CD14-positive monocyte (primary cell): ENCODE measurements around the gene PIP5K1B. TPM values are rescaled to one million over a fixed set of nuclear protein-coding genes. Genes with fewer than 3 reads are reported as not detected.

Experiments
- DNase-seq, 3 donors: peaks; one replicate each; pipeline ENCODE4 v3.0.0-alpha.2; 2011 to 2022
- H2AFZ ChIP-seq: 2 replicates; pipeline ENCODE4 v1.6.0; 2012; ENCODE audit warnings: mild to moderate bottlenecking, low read depth, low read length, inconsistent platforms; ENCODE audit not compliant: insufficient read depth, poor library complexity, severe bottlenecking
- H3K27ac ChIP-seq, 2 donors: 1 replicate in 1 of 2; 2 replicates in 1 of 2; pipeline ENCODE4 v1.5.1; 2012 to 2013; ENCODE audit warnings: low read length in 2 of 2, control low read depth in 1 of 2, inconsistent platforms in 1 of 2, low read depth in 1 of 2, mild to moderate bottlenecking in 1 of 2
- H3K27me3 ChIP-seq, 2 donors: one replicate each; pipeline versions ENCODE4 v1.6.0 to v1.6.1; 2011 to 2013; ENCODE audit warnings: low read length in 2 of 2; ENCODE audit not compliant: control insufficient read depth in 2 of 2, insufficient read depth in 2 of 2
- H3K36me3 ChIP-seq, 2 donors: replicated peaks in 1 of 2; 1 replicate in 1 of 2; 2 replicates in 1 of 2; pipeline versions ENCODE4 v1.5.1 to v1.6.1; 2012 to 2013; ENCODE audit warnings: low read length in 2 of 2, control low read depth in 1 of 2, inconsistent platforms in 1 of 2, mild to moderate bottlenecking in 1 of 2; ENCODE audit not compliant: insufficient read depth in 2 of 2, control insufficient read depth in 1 of 2
- H3K4me1 ChIP-seq, 2 donors: 1 replicate in 1 of 2; 2 replicates in 1 of 2; pipeline versions ENCODE4 v1.5.1 to v1.6.1; 2012 to 2013; ENCODE audit warnings: low read length in 2 of 2, control low read depth in 1 of 2, inconsistent platforms in 1 of 2, mild to moderate bottlenecking in 1 of 2, moderate library complexity in 1 of 2; ENCODE audit not compliant: insufficient read depth in 2 of 2, control insufficient read depth in 1 of 2
- H3K4me2 ChIP-seq: replicated peaks from 2 replicates; pipeline ENCODE3; 2012; ENCODE audit warnings: low read length, moderate library complexity, mild to moderate bottlenecking; ENCODE audit not compliant: poor library complexity, severe bottlenecking; ENCODE audit errors: extremely low read depth
- H3K4me3 ChIP-seq, 3 experiments: fragments of 200-600 bp in 1 of 3; sonication (generic) in 1 of 3; replicated peaks in 1 of 3; 1 replicate in 2 of 3; 2 replicates in 1 of 3; pipeline ENCODE4 v1.5.1; 2011 to 2013; ENCODE audit warnings: low read length in 3 of 3, mild to moderate bottlenecking in 3 of 3, control low read depth in 2 of 3, low read depth in 2 of 3, inconsistent platforms in 1 of 3, moderate library complexity in 1 of 3
- H3K79me2 ChIP-seq: 2 replicates; pipeline ENCODE4 v1.6.0; 2012; ENCODE audit warnings: mild to moderate bottlenecking, control low read depth, inconsistent platforms, low read length, moderate library complexity; ENCODE audit not compliant: insufficient read depth
- H3K9ac ChIP-seq: 2 replicates; pipeline ENCODE4 v1.6.0; 2017; ENCODE audit warnings: low read length, mild to moderate bottlenecking; ENCODE audit not compliant: insufficient read depth, poor library complexity, severe bottlenecking
- H3K9me3 ChIP-seq, 2 donors: replicated peaks in 1 of 2; 1 replicate in 1 of 2; 2 replicates in 1 of 2; pipeline versions ENCODE4 v1.5.1 to v1.6.1; 2012 to 2013; ENCODE audit warnings: low read length in 2 of 2, control low read depth in 1 of 2; ENCODE audit not compliant: control insufficient read depth in 1 of 2, insufficient read depth in 1 of 2
- H4K20me1 ChIP-seq: 2 replicates; pipeline ENCODE4 v1.6.0; 2012; ENCODE audit warnings: mild to moderate bottlenecking, low read length, control low read depth, moderate library complexity; ENCODE audit not compliant: insufficient read depth
- H3K27ac Mint-ChIP-seq, 7 donors: one replicate each; pipeline ENCODE4 v1.8.0; 2020; ENCODE audit warnings: mild to moderate bottlenecking in 7 of 7, mixed read lengths in 7 of 7, moderate library complexity in 6 of 7, inconsistent platforms in 2 of 7
- H3K27me3 Mint-ChIP-seq, 3 donors: one replicate each; pipeline ENCODE4 v1.8.0; 2021 to 2022; ENCODE audit warnings: low read depth in 3 of 3, mild to moderate bottlenecking in 3 of 3, mixed read lengths in 3 of 3, moderate library complexity in 3 of 3, inconsistent platforms in 1 of 3
- H3K36me3 Mint-ChIP-seq, 2 donors: one replicate each; pipeline ENCODE4 v1.8.0; 2020; ENCODE audit warnings: mixed read lengths in 2 of 2, inconsistent platforms in 1 of 2, mild to moderate bottlenecking in 1 of 2
- H3K4me1 Mint-ChIP-seq: one replicate; pipeline ENCODE4 v1.8.0; 2020; ENCODE audit warnings: mild to moderate bottlenecking, mixed read lengths
- H3K4me3 Mint-ChIP-seq, 2 donors: one replicate each; pipeline ENCODE4 v1.8.0; 2020; ENCODE audit warnings: mild to moderate bottlenecking in 2 of 2, mixed read lengths in 2 of 2, moderate library complexity in 1 of 2
- H3K9me3 Mint-ChIP-seq, 7 donors: one replicate each; pipeline ENCODE4 v1.8.0; 2020 to 2022; ENCODE audit warnings: mixed read lengths in 7 of 7, mild to moderate bottlenecking in 6 of 7, moderate library complexity in 6 of 7, inconsistent platforms in 2 of 7
- WGBS: methylation state at CpG from one replicate; pipeline ENCODE4 v1.1.5; 2013; ENCODE audit warnings: missing lambda C conversion rate; ENCODE audit not compliant: insufficient coverage; 5-methylcytosine and 5-hydroxymethylcytosine counted together
- intact Hi-C, 2 donors: fragments of 100-400 bp; cut with micrococcal nuclease; formaldehyde crosslinking; loops; one replicate each; pipeline versions ENCODE4 v1.15.0 to v1.15.1; 2023
- polyA plus RNA-seq, 3 donors: library from polyadenylated mRNA; depleted of rRNA in 1 of 3; unstranded in 2 of 3; stranded (reverse) in 1 of 3; fragments of 300-500 nt in 2 of 3; fragments of >200 nt in 1 of 3; fragmentation: Illumina TruSeq in 2 of 3; gene quantifications; 1 replicate in 2 of 3; 2 replicates in 1 of 3; pipeline ENCODE4 v1.2.3, GENCODE V29; 2012 to 2021
- TF ChIP-seq, protein P1 (sequence below): fragments of 200-600 bp; IDR thresholded peaks from one replicate; pipeline ENCODE4 v1.8.0; 2022; ENCODE audit warnings: antibody characterized with exemption, mild to moderate bottlenecking

The PIP5K1B gene
- polyA plus RNA-seq, 3 donors: 0.18 to 4.1 (median 0.87) TPM

DNA sequence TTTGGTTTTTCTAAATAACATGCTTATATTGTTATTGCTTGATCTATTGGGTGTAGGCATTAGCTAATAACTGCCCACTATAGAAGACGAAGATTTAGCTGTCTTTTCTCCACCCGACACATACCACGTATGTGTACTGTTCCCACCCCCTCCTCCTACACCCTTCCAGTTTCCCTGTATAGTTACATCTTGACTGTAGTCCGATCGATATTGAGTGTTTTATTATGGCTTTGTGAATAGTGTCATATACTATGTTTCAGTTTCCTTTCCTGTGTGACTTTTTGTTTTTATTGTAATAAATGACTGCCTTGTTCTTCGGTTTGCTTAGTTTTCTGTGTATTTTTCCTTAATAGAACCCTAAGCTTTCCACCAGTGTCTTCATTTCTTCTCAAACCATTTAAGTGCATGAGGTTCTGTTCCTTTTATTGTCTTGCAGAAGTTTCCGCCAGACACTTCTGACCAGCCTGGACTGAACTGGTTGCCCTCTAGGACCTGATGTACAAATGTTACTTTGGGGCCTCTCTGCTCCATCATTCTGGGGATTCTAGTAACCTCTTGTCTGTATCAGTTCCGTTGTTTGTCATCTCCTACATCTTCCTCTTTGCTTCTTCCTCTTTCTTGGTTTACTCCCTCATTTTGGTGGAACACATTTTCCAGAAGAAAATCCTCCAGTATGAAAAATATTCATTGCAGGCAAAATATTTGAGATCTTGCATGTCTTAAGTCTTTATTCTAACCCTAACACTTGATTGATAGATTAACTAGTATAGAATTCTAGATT lies 247.0 kb downstream of the PIP5K1B start:
- no peak overlapping the region for H3K9ac ChIP-seq
- H3K9me3 ChIP-seq: no peaks in the 10 kb centered on the region
- DNase-seq: peak; percentile 75 to 81 (median 79)
- H2AFZ ChIP-seq: no peak overlapping the region
- Mint-ChIP-seq H3K4me1 (peaks cover 32% of the 10 kb centered on the region), H3K27me3 (peaks cover 0 to 2% (median 0%) of the 10 kb centered on the region in 3 donors), H3K4me3 (peak overlapping the region in 1 of 2 donors; percentile 41), H3K36me3 (peaks cover 25 to 48% of the 10 kb centered on the region in 2 donors), H3K27ac (peak overlapping the region; percentile 78 to 91 (median 83)), H3K9me3 (peaks cover 0 to 3% (median 0%) of the 10 kb centered on the region in 7 donors)
- no peaks in the 10 kb centered on the region for H3K79me2 ChIP-seq
- H3K27ac ChIP-seq: peak overlapping the region; percentile 50 to 74
- intact Hi-C loops: no loop called here
- H3K4me2 ChIP-seq: peak overlapping the region; percentile 15
- no peaks in the 10 kb centered on the region for H3K27me3 ChIP-seq
- H3K4me3 ChIP-seq: peak overlapping the region in 1 of 3 experiments; percentile 5
- TF ChIP-seq, protein P1, sequence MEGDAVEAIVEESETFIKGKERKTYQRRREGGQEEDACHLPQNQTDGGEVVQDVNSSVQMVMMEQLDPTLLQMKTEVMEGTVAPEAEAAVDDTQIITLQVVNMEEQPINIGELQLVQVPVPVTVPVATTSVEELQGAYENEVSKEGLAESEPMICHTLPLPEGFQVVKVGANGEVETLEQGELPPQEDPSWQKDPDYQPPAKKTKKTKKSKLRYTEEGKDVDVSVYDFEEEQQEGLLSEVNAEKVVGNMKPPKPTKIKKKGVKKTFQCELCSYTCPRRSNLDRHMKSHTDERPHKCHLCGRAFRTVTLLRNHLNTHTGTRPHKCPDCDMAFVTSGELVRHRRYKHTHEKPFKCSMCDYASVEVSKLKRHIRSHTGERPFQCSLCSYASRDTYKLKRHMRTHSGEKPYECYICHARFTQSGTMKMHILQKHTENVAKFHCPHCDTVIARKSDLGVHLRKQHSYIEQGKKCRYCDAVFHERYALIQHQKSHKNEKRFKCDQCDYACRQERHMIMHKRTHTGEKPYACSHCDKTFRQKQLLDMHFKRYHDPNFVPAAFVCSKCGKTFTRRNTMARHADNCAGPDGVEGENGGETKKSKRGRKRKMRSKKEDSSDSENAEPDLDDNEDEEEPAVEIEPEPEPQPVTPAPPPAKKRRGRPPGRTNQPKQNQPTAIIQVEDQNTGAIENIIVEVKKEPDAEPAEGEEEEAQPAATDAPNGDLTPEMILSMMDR: no peak
- 0% methylated on average over 1 of the region's 8 CpGs for WGBS
- no peaks in the 10 kb centered on the region for H4K20me1 ChIP-seq
- H3K4me1 ChIP-seq: peaks cover 36 to 39% of the 10 kb centered on the region in 2 donors
- H3K36me3 ChIP-seq: peaks cover 21 to 31% of the 10 kb centered on the region in 2 donors

DNA sequence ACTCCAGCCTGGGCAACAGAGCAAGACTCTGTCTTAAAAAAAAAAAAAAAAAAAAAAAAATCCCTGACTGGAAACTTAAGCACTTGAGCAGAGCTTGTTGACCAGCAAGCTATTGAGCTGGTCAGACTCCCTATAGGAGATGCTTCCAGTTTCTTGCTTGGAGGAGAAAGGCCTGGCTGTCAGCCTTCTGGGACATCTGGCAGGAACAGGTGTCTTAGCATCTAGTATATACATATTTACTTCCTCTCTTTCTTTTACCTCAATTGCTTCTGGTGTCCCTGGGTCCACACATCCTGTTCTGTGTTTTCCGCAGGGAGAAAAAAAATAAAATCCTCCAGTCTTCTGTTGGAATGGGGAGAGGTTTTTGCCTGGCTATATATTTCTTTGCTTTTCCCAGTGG lies 248.7 kb downstream of the PIP5K1B start:
- TF ChIP-seq, protein P1: no peak
- Mint-ChIP-seq H3K27me3 (peaks cover 0 to 2% (median 0%) of the 10 kb centered on the region in 3 donors), H3K9me3 (peaks cover 0 to 5% (median 0%) of the 10 kb centered on the region in 7 donors), H3K36me3 (peaks cover 35 to 55% of the 10 kb centered on the region in 2 donors), H3K4me3 (no peak overlapping the region), H3K27ac (no peak overlapping the region), H3K4me1 (peaks cover 32% of the 10 kb centered on the region)
- H3K27ac ChIP-seq: no peak overlapping the region
- H3K36me3 ChIP-seq: peaks cover 20 to 35% of the 10 kb centered on the region in 2 donors
- no CpG with 5 or more reads among the region's 1 CpG for WGBS
- H3K79me2 ChIP-seq: no peaks in the 10 kb centered on the region
- no peak overlapping the region for H3K4me3 ChIP-seq
- no peak overlapping the region for H3K9ac ChIP-seq
- no peaks in the 10 kb centered on the region for H3K27me3 ChIP-seq
- no peak overlapping the region for H3K4me2 ChIP-seq
- peaks cover 36 to 39% of the 10 kb centered on the region in 2 donors for H3K4me1 ChIP-seq
- H4K20me1 ChIP-seq: no peaks in the 10 kb centered on the region
- no peak overlapping the region for H2AFZ ChIP-seq
- intact Hi-C loops: no loop called here
- no peak for DNase-seq
- no peaks in the 10 kb centered on the region for H3K9me3 ChIP-seq
